GM12864 (cell line): ENCODE data around the gene SLFN12L.
"Not testable (repeated sequence)": the region's sequence is repeated elsewhere in the genome, so short reads cannot be mapped to it uniquely, and the experiment has no call there.

Experiments used
- DNase-seq: peaks from one replicate; pipeline ENCODE4 v3.0.0-alpha.2; 2011; ENCODE audit warnings: low read depth
- H3K4me3 ChIP-seq: 2 replicates; pipeline ENCODE4 v1.5.1; 2011; ENCODE audit warnings: mild to moderate bottlenecking, low read depth, low read length, control low read depth
- CTCF ChIP-seq: IDR thresholded peaks from 2 replicates; pipeline ENCODE4 v1.5.1; 2011; ENCODE audit warnings: low read depth, mild to moderate bottlenecking, moderate library complexity, low read length, control low read depth, inconsistent platforms; ENCODE audit errors: missing control alignments

The SLFN12L gene

GRCh38 chr17:35534576-35535093 is 2.8 kb downstream of the SLFN12L start:
- no peak for TF ChIP-seq CTCF
- DNase-seq: no peak
- H3K4me3 ChIP-seq: no peak overlapping the region; the same call in 1 of the 2 replicates

GRCh38 chr17:35531160-35531559 is 6.3 kb downstream of the SLFN12L start:
- no peak for DNase-seq
- H3K4me3 ChIP-seq: no peak overlapping the region
- TF ChIP-seq CTCF: no peak

GRCh38 chr17:35529866-35530265 is 7.6 kb downstream of the SLFN12L start:
- no peak for DNase-seq
- no peak overlapping the region for H3K4me3 ChIP-seq
- no peak for TF ChIP-seq CTCF

GRCh38 chr17:35529326-35529725 is 8.2 kb downstream of the SLFN12L start:
- DNase-seq, H3K4me3 ChIP-seq: not testable (repeated sequence)

- TF ChIP-seq CTCF: no peak
- H3K4me3 ChIP-seq: no peak overlapping the region
- DNase-seq: no peak
Observed at GRCh38 chr17:35523296-35523695, 14.2 kb downstream of the SLFN12L start.

- DNase-seq, H3K4me3 ChIP-seq: not testable (repeated sequence)
Observed at GRCh38 chr17:35521654-35522256, 15.7 kb downstream of the SLFN12L start.

GRCh38 chr17:35521150-35521549 is 16.3 kb downstream of the SLFN12L start:
- DNase-seq: no peak
- no peak overlapping the region for H3K4me3 ChIP-seq
- TF ChIP-seq CTCF: no peak

- H3K4me3 ChIP-seq: no peak overlapping the region
- TF ChIP-seq CTCF: no peak
- no peak for DNase-seq
Observed at GRCh38 chr17:35519906-35520442, 17.5 kb downstream of the SLFN12L start.
